Activated T-cell treated with anti-CD3 and anti-CD28 coated beads, Interleukin-2, amount 50 U/mL, for 72 hours (primary cell): ENCODE measurements around the gene HOXD13. TPM values are rescaled to one million over a fixed set of nuclear protein-coding genes. Genes with fewer than 3 reads are reported as not detected.
A peak's percentile ranks its signal among the peaks of the same experiment; 100 is the strongest.

Source experiments
- ATAC-seq, 2 donors: fragments of 150-1000 bp; cut with Tn5 transposase; replicated peaks in 1 of 2; 2 replicates each; pipeline ENCODE4 v1.10.0; 2021; ENCODE audit warnings: moderate library complexity in 2 of 2, mild to moderate bottlenecking in 1 of 2
- DNase-seq, 2 donors: peaks; one replicate each; pipeline ENCODE4 v3.0.0; 2021 to 2022; ENCODE audit warnings: mixed read lengths in 1 of 2
- H3K27ac Mint-ChIP-seq: one replicate; pipeline ENCODE4 v1.8.0; 2022; ENCODE audit warnings: mild to moderate bottlenecking, moderate library complexity, mixed read lengths
- H3K27me3 Mint-ChIP-seq: one replicate; pipeline ENCODE4 v1.8.0; 2022; ENCODE audit warnings: low read depth, mixed read lengths
- H3K36me3 Mint-ChIP-seq, 2 donors: one replicate each; pipeline ENCODE4 v1.8.0; 2022; ENCODE audit warnings: mixed read lengths in 2 of 2, mild to moderate bottlenecking in 1 of 2; ENCODE audit not compliant: insufficient read depth in 2 of 2
- H3K4me1 Mint-ChIP-seq: one replicate; pipeline ENCODE4 v1.8.0; 2022; ENCODE audit warnings: low read depth, mixed read lengths
- H3K4me3 Mint-ChIP-seq, 2 donors: one replicate each; pipeline ENCODE4 v1.8.0; 2022; ENCODE audit warnings: mild to moderate bottlenecking in 2 of 2, mixed read lengths in 2 of 2, moderate library complexity in 2 of 2
- H3K9me3 Mint-ChIP-seq, 2 donors: one replicate each; pipeline ENCODE4 v1.8.0; 2022; ENCODE audit warnings: mixed read lengths in 2 of 2
- total RNA-seq, 2 donors: library from RNA; stranded (reverse); gene quantifications; one replicate each; pipeline ENCODE4 v1.2.3, GENCODE V29; 2022

The HOXD13 gene
- not detected for total RNA-seq

DNA sequence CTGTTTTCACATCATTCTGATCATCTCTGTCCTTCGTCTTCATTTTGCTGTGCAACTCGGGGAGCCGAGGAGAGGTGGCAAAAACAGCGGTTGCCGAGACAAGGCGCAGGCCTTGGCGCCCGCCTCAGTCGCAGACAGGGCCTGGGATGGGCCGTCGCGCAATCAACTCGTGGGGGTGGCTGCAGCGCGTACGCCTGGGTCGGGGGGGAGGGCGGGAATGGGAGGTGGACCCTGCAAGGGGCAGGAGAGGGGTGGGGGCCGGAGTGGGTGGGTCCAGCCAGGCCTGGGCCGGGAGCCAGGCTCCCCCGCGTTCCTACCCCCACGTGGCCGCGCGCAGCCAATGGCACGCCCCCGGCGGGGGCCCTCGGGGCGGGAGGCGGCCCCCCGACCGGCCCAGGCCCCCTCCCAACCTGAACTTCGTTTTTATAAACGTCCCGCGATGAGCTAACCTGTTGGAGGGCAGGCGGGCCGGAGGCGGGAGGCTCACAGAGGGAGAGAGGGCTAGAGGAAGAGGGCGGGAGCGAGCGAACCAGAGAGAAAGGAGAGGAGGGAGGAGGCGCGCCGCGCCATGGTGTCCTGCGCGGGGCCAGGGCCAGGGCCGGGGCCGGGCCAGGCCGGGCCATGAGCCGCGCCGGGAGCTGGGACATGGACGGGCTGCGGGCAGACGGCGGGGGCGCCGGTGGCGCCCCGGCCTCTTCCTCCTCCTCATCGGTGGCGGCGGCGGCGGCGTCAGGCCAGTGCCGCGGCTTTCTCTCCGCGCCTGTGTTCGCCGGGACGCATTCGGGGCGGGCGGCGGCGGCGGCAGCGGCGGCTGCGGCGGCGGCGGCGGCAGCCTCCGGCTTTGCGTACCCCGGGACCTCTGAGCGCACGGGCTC is at the start of gene HOXD13:
Gene HOXD13 (plus strand): TSS at position 452 of the 875 bp plus-strand sequence. CDS start 170 bp downstream, at position 622.
- peaks cover 38% of the 10 kb centered on the region for H3K4me1 Mint-ChIP-seq
- ATAC-seq, result peak in 1 of 2 donors; percentile 38
- no peaks in the 10 kb centered on the region for H3K9me3 Mint-ChIP-seq
- peaks cover 0 to 4% of the 10 kb centered on the region in 2 donors for H3K36me3 Mint-ChIP-seq
- no peak for DNase-seq
- peak within 1 kb of the TSS; percentile 69 to 80 for H3K4me3 Mint-ChIP-seq
- peaks cover 88% of the 10 kb centered on the region for H3K27me3 Mint-ChIP-seq
- H3K27ac Mint-ChIP-seq, result peak within 1 kb of the TSS; percentile 84

DNA sequence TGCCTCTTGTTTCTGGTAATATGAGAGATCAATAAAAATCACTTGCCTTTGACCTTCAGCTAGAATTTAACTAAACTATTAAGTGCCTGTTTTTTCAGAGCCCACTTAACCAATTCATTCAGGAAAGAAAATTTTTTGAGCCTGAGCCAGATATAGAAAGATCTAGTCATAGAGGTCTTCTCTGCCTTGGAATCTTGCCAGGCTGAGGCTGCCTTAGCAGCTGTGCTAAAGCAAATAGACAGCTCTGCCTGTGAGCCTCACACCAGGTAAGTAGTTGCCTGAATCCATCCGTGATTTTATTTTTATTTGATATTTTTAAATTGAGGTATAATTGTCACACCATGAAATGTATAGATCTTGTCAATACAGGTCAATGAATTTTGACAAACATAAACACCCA is 36.1 kb upstream of the HOXD13 start:
- no peaks in the 10 kb centered on the region for H3K36me3 Mint-ChIP-seq
- no peak for ATAC-seq
- no peaks in the 10 kb centered on the region for H3K4me1 Mint-ChIP-seq
- DNase-seq, result no peak
- H3K27ac Mint-ChIP-seq, result no peak overlapping the region
- H3K9me3 Mint-ChIP-seq, result no peaks in the 10 kb centered on the region
- no peak overlapping the region for H3K4me3 Mint-ChIP-seq
- peaks cover 70% of the 10 kb centered on the region for H3K27me3 Mint-ChIP-seq

DNA sequence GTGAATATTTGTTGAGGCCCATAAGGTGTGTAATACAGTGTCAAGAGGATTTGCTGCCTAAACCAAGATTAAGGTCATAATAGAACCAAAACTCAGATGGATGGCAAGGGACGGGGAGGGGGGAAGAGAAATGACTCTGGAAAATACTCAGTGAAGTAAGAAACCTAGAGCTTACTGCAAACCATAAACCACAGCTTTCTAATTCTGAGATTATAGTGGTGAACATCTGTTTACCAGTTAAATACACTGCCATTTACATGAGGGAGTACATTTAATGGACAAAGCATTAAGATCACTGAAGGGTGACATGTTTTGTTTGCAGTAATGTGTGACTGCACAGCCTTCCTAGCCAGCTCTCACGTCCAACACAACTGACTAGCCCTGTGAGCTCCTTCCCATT is 28.6 kb upstream of the HOXD13 start:
- ATAC-seq (peak; percentile 86 to 87), DNase-seq (no peak)
- Mint-ChIP-seq H3K27ac (no peak overlapping the region), H3K4me3 (no peak overlapping the region), H3K27me3 (peaks cover 81% of the 10 kb centered on the region), H3K4me1 (peaks cover 11% of the 10 kb centered on the region), H3K9me3 (no peaks in the 10 kb centered on the region), H3K36me3 (no peaks in the 10 kb centered on the region)

DNA sequence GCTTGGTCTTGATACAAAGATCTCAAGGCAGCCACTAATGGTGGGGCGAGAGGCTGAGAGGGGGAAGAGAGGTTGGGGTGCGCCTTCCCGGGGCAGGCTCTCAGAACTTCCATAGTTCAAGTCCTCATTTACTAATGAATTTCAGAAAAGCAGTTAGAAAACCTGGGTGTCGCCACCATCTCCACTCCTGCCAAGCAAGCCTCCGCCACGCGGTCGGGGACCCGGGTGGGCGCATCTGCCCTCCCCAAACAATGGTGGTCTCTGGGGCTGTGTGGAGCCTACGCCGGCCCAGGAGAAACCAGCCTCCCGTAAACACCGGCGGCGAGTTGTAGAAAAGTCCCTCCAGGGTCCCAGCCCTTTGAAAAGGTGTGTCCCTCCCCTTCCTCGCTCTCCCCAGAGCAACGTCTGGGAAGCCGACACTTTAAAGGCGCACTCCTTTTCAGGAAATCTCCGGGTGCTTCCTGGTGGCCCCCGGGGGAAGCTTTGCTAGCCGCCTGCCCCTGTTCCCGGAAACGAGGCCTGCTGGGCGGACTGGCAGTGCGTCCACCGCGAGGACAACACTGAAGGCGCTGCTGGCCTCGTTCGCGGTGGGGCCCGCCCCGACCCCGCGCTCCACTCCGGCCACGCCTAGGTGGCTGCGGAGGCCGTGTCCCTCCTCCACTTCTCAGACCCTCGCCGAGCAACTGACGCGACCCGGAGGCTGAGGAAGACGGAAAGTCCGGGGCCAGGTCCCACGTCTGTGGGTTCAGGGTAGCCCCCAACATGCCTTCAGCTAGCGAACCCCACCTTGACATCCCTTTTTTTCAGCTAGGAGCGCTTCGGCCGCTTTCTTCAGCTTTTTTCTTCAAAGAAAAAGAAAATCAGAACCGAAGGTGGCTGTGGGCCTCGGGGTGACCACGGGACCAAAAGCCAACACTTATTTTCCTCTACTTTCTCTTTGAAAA is 25.6 kb upstream of the HOXD13 start:
- Mint-ChIP-seq H3K9me3 (no peaks in the 10 kb centered on the region), H3K27ac (no peak overlapping the region), H3K4me3 (peak overlapping the region; percentile 50 to 59), H3K4me1 (peaks cover 11% of the 10 kb centered on the region), H3K27me3 (peaks cover 86% of the 10 kb centered on the region), H3K36me3 (no peaks in the 10 kb centered on the region)
- ATAC-seq, result no peak
- no peak for DNase-seq

DNA sequence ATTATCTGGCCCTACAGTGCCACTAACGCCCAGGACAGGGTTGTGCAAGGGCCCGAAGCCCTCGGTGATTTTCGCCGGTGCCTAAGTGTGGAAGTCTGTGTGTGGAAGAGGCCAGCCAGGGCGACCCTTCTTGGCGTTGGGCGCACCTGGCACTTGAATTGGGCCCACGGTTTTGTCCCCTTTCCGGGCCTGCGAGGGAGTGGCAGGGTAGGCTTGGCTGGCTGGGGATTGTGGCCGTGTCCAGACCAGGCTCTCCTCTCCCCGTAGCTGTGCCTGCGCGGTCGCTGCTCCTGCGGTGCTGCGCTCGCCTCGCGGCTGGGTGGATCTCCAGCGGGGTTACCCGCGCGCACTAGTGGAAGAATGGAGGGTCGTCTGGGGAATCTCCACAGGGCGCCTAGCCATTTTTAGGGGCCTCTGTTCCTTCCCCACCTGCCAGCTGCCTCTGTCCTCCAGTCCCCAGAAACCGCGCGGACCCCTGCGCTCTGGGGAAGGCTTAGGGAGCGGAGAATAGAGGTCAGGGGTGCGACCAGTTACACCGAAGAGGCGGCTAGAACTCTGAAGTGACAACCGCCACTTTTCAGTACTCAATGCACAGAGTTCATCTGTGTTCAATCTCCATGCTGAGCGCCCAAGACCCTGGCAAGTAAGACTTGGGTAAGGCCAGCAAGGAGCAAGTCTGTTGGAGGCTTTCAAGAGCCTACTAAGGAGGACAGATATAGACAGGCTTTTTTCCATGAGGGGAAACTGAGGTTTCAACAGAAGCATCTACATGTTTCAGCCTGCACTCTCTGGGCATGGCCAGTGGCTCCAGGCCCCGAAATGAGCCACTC is 24.7 kb upstream of the HOXD13 start:
- Mint-ChIP-seq H3K4me3 (peak overlapping the region; percentile 50 to 59), H3K27me3 (peaks cover 86% of the 10 kb centered on the region), H3K9me3 (no peaks in the 10 kb centered on the region), H3K27ac (no peak overlapping the region), H3K36me3 (no peaks in the 10 kb centered on the region), H3K4me1 (peaks cover 11% of the 10 kb centered on the region)
- no peak for DNase-seq
- no peak for ATAC-seq

DNA sequence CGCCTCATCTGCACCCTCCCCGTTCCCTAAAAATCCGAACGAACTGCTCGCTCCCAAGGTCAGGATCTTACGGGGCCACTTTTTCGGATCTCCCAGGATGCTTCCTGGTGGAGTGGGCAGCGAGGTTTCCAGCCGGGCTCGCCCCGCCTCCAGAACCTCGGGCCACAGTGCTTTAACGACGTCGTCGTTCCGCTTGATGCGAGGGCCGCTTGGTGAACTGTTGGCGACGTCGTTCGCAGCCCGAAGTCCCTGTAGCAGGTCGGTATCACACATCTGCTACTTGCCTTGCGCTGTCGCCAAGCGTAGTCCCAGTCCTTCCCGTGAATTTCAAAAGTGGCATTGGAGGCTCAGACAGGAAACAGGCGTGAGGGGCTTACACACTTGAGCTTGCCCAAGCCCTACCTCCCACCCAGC is 24.1 kb upstream of the HOXD13 start:
- DNase-seq (no peak), ATAC-seq (no peak)
- Mint-ChIP-seq H3K27ac (no peak overlapping the region), H3K4me1 (peaks cover 11% of the 10 kb centered on the region), H3K4me3 (peak overlapping the region in 1 of 2 donors; percentile 32), H3K27me3 (peaks cover 88% of the 10 kb centered on the region), H3K9me3 (no peaks in the 10 kb centered on the region), H3K36me3 (no peaks in the 10 kb centered on the region)

DNA sequence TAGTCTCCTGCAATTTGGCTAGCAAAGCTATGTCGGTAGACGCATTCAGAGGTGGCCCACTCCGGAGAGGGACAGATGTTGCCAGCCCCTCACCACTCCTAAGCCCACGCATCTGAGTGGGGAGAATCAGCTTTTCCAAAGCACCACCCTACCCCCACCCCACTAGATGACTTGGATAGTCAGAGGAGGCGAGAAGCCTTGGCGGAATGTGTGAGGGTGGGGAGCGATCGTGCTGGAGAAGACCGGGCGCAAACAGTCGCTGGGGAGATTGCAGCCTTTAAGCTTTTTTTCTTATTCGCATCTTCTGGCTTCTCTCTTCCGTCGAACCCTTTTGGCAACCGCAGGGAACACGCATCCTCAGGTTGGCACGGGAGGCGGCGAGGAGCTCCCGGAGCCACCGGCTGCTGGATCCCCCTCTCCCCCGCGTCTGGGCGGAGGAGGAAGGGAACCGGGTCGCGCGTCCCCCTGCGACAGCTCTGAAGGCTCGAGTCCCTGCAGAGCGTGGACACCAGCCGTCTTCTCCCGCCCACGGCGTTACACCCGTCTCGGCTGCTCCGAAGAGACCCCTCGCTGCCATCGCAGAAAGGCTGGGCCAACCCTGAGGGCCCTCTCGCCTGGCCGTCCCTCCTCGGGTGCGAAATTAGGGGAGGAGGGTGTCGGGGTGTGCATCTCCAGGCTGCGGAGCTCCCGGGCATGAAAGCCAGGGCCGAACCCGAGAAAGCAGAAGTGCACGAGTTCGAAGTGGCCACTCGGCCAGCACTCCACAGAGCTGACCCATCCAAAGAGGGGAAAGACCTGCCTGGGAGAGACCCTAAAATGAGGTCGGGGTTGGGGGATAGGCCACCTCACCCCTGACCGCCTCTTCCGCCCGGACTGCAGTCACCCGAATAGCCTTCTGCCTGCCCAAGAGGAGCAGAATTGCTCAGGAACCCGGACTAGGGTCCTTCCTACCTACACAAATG is 20.9 kb upstream of the HOXD13 start:
- Mint-ChIP-seq H3K36me3 (peaks cover 3 to 4% of the 10 kb centered on the region in 2 donors), H3K9me3 (peaks cover 0 to 1% of the 10 kb centered on the region in 2 donors), H3K4me1 (peaks cover 6% of the 10 kb centered on the region), H3K27ac (no peak overlapping the region), H3K4me3 (no peak overlapping the region), H3K27me3 (peaks cover 92% of the 10 kb centered on the region)
- ATAC-seq (no peak), DNase-seq (no peak)

DNA sequence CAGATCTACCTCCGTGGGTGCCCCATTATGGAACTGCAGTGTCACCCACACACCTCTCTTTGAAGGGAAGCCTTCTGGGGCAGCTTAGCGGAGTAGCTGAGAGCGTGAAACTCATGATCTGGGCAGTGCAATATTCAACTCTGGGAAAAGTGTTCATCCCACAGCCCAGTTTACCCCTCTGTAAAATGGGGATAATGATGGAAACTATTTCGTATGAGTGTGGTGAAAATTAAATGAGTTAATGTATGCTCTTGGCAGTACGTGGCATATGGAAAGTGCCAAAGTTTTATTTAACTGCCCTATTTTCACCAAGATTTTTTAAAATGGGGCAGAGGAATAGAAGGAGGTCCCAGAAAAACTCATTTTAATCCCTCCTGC is 20.2 kb upstream of the HOXD13 start:
- DNase-seq, result no peak
- peaks cover 3 to 5% of the 10 kb centered on the region in 2 donors for H3K36me3 Mint-ChIP-seq

DNA sequence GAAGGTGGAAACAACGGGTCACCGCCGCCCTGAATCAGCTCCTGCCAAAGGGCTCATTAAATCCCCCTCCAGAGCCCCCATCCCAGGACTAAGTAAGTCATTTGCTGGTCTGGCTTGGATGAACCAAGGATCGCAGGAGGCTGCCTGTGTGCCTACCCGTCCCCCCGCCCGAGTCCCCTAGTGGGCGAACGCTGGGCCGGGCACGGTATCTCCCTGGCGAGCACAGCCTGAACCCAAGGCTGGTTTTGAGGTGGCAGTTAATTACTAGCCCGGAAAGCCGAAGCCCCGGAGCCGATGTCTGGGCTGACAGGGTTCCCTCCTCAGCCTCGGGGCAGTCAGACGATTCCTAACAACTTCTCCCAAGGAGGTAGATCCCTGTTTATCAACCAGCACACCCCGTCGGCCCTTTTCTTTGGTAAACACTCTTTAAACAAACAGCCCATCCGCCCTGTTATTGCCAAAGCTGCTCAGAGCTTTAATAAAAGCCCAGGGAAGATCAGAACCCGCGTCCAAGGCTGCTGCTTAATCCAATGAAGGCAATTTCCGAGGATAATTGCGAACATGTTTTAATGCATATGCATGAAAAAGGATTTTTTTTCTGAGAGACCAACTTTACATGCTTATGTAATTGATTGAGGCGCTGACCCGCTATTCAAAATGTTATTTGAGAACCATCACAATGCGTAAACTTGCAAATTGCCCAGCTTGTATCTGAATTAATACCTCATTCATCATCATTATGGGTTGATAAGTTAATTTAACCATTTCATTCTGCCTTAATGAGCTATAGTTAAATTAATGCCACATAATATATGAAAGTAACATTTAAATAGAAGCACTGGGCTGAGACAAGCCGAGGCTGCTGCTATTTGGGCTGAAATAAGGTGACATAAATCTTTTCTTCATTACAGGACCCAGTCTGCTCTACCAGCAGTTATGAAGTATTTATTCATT is 19.3 kb upstream of the HOXD13 start:
- no peaks in the 10 kb centered on the region for H3K4me1 Mint-ChIP-seq
- ATAC-seq, result no peak
- peaks cover 91% of the 10 kb centered on the region for H3K27me3 Mint-ChIP-seq
- H3K27ac Mint-ChIP-seq, result no peak overlapping the region
- peaks cover 3 to 5% of the 10 kb centered on the region in 2 donors for H3K36me3 Mint-ChIP-seq
- DNase-seq, result no peak
- peaks cover 0 to 1% of the 10 kb centered on the region in 2 donors for H3K9me3 Mint-ChIP-seq
- no peak overlapping the region for H3K4me3 Mint-ChIP-seq

More for the DNA sequence above, 20.2 kb upstream of the HOXD13 start:
- Mint-ChIP-seq H3K4me3 (no peak overlapping the region), H3K9me3 (peaks cover 0 to 1% of the 10 kb centered on the region in 2 donors), H3K27me3 (peaks cover 97% of the 10 kb centered on the region), H3K4me1 (peaks cover 5% of the 10 kb centered on the region), H3K27ac (no peak overlapping the region)
- ATAC-seq, result no peak

DNA sequence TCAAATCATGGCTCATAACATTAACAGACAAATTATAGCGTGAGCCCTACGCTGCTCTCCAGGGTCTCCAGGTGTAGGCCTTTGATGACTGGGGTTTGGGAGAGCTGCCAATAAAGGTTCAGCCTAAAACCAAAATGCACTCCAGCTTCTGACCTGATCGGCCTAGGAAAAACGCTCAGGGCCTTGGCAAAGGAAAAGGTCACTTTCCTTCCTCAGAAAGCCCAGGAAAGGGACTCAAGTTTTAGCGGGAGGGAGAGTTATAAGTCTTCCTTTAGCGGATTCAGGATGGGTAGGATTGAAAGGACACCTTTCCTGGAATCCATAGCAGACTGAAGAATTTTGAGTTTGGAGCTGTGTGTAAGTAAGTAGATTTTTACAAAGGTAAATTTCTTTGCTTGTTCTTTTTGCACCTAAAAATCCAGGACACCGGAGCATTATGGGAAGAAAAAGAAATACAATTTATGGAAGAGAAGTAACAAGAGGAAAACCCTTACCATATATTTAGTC is 17.5 kb upstream of the HOXD13 start:
- Mint-ChIP-seq H3K4me1 (peaks cover 13% of the 10 kb centered on the region), H3K36me3 (peaks cover 7 to 11% of the 10 kb centered on the region in 2 donors), H3K9me3 (peaks cover 1 to 2% of the 10 kb centered on the region in 2 donors), H3K27ac (no peak overlapping the region), H3K4me3 (no peak overlapping the region), H3K27me3 (peaks cover 90% of the 10 kb centered on the region)
- DNase-seq, result no peak
- ATAC-seq, result no peak

DNA sequence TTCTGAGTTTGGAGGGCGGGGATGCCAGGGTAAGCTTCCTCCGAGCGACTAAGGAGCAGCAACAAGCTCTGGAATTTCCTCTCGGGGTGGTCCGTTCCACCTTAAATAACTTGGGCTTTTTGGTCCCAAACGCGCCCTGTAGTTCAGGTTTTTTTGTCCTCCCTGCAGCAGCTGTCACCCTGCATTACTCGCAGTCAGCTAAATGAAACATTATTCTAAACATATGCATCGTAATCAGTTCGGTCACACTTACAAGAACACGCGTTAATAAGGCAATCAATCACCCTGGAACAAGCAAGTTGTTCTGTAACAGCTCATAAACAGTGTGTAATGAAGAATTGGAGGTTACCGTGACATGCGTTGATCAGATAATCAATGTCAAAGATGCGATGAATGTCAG is 17.0 kb upstream of the HOXD13 start:
- no peak overlapping the region for H3K4me3 Mint-ChIP-seq
- H3K36me3 Mint-ChIP-seq, result peaks cover 7 to 11% of the 10 kb centered on the region in 2 donors
- H3K4me1 Mint-ChIP-seq, result peaks cover 13% of the 10 kb centered on the region
- peaks cover 1 to 2% of the 10 kb centered on the region in 2 donors for H3K9me3 Mint-ChIP-seq
- peaks cover 85% of the 10 kb centered on the region for H3K27me3 Mint-ChIP-seq
- peak overlapping the region; percentile 21 for H3K27ac Mint-ChIP-seq
- no peak for DNase-seq
- ATAC-seq, result no peak
